ENCODE results near the gene RAD51B.

RAD51B gene

DNA sequence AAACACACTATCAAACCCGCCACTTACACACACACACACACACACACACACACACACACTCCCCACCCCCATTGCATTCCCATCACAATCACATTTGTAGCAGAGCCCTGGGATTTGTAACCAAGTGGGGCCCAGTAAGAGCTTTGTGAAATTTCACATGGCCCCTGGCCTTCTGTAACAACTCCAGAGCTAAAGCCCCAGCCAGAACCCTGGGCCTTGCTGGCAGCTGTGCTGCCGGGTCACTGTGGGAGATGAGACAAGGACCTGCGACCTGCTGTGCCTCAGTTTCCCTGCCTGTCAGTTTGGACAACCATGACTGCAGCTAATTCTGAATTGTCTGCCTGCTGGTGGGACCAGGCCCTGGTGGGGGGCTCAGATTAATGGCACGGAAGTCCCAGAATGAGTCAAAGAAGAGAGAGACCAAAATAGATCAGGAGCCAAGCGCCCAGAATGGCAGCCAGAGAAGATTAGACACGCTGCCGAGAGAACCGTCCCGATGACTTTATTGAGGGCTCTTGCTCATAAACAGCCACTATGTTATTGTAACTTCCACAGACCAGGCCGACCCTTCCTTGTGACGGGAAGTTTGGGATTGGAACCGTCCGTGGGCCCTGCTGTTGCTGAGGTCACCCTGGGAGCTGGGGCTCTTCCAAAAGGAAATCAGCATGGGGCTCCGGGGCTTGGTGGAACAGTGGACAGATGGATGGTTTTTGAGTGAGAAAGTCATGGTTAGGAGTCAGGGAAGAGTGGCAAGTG is 850.2 kb downstream of the RAD51B start:
- DNase-seq: no peak

- DNase-seq: no peak
Measured at GRCh38 chr14:68670359-68670715, 850.8 kb downstream of the RAD51B start.

DNA sequence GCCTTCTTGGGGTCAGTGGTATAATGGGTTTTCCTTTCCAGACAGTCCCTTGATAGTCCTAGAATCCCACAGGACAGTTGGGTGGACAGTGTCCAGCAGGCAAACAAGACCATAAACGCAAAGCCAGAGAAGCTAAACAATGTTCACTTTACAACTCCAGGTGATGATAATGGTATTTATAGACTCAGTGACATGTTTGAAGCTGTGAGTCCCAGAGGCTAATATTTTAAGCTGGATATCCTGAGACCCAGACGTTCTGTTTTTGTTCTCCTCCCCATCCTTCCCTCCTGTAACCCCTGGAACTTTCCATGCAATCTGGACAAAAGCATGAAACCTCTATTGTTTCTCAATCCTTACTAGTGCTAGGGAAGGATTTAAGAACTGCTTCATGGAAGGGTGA is 852.3 kb downstream of the RAD51B start:
- no peak for DNase-seq

GRCh38 chr14:68672609-68673285 is 853.2 kb downstream of the RAD51B start:
- DNase-seq: no peak

- no peak for DNase-seq
Measured at GRCh38 chr14:68673464-68673863, 853.9 kb downstream of the RAD51B start.

GRCh38 chr14:68674538-68675232 is 855.1 kb downstream of the RAD51B start:
- no peak for DNase-seq

DNA sequence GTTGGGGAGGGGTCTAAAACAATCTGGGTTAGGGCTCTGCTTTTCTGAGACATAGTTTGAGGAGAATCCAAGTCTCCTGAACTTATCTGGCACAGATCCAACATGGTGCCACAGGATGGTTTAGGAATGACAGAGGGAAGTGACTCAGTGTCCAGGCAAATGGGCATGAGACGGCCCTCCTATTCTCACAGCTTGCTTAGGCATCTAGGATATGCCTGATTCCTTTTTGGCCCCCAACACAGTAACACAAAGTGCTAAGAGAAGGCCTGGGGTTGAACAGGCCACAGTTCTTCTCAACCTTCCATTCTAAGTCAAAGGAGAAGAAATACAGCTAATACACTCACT is 855.6 kb downstream of the RAD51B start:
- DNase-seq: no peak

DNA sequence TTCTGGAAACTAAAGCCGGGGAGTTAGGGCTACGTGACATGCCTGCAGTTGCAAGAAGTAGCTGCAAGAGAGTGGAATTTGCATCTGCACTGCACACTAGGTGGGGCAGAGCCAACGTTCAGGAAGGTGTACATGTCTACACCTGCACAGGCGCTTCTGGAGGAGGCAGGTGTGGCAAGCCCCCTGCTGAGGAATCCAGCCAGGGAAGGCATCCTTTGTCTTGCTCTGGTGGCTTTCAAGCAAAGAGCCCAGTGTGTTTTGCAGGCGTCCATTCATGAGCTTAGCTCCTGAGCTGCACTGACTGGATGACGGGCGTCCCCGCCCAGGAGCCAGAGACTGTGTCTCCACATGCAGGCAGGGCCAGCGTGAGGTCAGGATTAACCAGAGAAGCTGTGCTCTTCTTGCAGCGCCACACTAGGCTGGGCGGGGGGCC is 856.9 kb downstream of the RAD51B start:
- no peak for DNase-seq

- no peak for DNase-seq
Measured at GRCh38 chr14:68677476-68677875, 857.9 kb downstream of the RAD51B start.

GRCh38 chr14:68677901-68678300 is 858.3 kb downstream of the RAD51B start:
- no peak for DNase-seq

GRCh38 chr14:68678471-68678870 is 858.9 kb downstream of the RAD51B start:
- no peak for DNase-seq

- DNase-seq: no peak
Measured at GRCh38 chr14:68679301-68679700, 859.7 kb downstream of the RAD51B start.

- DNase-seq: no peak
Measured at GRCh38 chr14:68679746-68680467, 860.3 kb downstream of the RAD51B start.

GRCh38 chr14:68680541-68681051 is 861.0 kb downstream of the RAD51B start:
- no peak for DNase-seq

GRCh38 chr14:68681256-68682011 is 861.9 kb downstream of the RAD51B start:
- peak; percentile 4 for DNase-seq

DNA sequence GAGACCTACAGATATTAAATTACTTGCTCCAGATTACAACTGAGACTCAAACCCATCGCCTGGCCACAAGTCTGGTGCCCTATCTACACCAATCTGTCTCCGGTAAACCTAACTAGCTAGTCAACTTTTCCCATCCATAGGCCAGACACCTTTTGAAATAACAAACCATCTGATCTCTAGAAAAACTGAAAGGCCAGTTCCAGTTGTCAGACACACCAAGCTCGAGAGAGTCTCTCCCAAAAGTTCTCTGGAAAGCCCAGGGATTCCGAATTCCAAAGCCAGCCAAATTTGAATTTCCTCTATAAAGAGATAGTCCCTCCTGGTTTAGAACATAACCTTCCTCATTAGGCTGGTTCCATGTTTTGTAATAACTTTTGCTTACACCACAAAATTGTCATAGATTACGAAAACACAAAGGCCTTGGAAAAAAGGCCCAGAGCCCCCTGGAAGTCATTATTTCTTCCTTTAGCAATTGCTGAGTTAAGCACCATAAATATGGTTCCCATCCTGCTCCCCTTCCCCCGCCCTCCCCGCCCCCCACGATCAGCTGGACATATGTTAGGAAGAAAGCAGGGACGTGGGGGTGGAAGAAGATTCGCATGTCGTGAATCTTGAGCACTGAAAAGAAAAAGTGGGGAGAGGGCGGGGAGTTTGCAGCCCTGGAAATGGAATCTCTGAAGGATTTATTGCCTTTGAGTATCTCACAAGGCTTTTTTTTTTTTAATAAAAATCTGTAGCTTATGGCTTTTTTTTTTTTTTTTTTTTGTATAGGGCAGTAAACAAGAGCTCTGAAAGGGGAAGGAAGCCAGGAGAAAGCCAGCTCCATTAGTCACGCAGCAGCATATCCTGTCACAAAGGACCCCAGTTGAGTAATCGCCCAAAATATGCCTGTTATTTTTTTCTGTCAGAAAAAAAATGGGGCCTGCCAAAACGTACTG is 862.9 kb downstream of the RAD51B start:
- DNase-seq: no peak

DNA sequence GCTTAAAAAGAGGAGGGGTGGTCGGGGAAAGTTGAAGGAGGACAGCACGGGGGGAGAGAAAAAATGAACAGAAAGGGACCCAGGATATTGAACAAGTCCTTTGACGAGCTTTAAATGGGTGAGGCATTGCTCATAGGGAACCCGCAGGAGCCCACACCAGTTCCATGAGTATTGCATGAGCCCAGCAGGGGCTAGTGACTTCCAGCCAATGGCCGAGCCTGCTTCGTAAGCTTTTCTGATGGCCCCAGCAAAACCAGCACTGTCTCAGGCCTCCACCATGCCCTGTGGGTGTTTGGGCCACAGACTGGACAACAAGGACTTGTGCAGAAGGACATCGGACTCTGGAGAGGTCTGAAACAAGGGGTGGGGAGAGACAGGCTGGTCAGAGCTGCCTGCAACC is 863.7 kb downstream of the RAD51B start:
- no peak for DNase-seq

DNA sequence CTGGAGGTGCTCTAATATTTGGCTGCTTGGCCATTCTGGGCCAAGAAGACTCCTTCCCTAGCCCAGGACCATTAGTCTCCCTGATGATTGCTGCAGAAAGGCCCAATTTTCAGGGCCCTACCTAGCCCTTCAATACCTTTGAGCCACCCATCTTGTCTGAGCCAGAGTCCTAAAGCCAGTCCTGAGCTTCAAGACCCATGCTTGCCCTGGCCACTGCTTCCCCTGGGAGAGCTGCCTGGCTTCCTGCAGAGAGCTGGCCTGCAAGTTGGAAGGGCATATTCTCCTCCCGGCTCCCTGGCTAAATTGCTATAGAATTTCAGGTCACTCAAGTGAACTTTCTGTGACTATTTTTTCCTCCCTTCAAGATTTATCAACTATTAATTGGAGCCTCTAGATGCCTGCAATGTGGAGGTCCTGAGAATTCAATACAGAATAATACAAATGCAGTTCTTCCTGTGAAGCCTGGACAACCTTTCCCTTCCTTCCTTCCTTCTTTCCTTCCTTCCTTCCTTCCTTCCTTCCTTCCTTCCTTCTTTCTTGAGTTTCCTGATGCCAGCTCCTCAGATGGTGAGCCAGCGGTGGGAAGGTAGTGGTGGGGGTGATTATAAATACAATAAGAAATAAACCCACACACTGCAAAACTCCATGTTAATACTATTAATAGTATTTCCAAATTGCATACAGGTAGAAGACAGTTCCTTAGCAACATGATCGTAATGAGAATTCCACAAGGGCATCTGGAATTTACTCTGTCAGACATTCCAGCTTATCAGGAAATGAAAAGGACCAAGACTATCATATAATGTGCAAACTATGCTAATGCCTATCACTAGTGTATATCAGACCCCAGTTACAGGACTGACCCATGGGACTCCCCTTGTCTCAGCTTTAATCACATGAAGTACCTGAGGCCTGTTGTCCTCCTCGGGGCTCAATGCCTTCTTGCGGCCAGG is 865.2 kb downstream of the RAD51B start:
- DNase-seq: no peak

DNA sequence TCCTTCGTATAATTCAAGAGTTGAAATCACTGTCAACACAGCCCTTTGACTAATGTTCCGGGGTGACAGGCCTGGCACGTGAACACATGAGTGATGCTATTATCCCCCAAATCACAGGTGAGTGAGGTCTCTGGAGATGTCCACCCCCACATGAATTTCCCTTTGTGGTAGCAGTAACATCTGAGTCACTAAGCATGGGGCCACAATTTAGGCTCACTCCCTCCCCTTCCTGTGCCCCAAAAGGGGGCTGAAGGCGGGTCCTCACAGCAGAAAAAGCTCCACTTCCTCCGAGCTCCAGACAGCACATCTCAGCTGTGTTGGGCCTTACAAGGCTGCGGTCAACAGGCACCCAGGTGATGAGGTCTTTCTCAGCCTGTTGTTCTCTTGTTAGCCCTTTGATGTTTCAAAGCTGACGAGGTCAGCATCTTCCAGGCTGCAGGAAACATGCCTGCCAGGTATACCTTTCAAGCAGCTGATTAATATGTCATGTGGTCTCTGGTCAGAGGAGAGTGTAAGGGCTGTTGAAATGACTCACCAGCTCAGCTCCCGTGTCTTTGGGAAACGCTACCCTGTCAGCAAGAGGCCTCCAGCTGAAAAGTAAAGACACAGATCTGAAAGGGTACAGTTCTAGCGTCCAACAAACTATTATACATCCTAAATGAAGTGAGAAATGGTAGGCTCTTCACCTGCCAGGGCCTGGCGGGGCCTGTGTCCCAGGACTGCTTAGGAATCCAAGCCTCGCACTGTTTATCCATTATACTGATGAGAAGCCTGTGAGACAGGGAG is 866.0 kb downstream of the RAD51B start:
- peak; percentile 78 for DNase-seq

DNA sequence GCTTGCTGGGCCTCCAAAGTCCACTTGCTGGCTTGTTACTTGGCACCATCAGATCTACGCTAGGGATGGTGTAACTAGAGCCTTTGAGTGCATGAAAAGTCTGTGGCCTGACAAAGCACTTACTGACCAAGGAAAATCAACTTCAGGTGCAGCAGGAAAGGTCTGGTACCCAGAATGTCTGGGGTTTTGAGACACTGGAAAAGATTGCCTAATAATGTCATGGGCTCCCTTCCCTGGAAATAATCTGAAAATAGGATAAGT is 866.6 kb downstream of the RAD51B start:
- no peak for DNase-seq
